K562 (cell line): ENCODE data around the gene APPL2.

Source experiments
- ARID3B ChIP-seq: fragments of 250-450 bp; sonication (Bioruptor Pico); IDR thresholded peaks from 2 replicates; pipeline ENCODE4 v1.4.0; 2020; ENCODE audit warnings: borderline replicate concordance
- SMAD1 ChIP-seq: fragments of 150-350 bp; IDR thresholded peaks from 2 replicates; pipeline ENCODE4 v1.6.1; 2014; ENCODE audit warnings: low read length, low read depth; ENCODE audit not compliant: partially characterized antibody
- ZNF184 ChIP-seq: sonication (generic); formaldehyde crosslinking; IDR thresholded peaks from 2 replicates; pipeline ENCODE4 v1.5.0; 2020; ENCODE audit warnings: missing genetic modification reagents

GRCh38 chr12:105220929-105221290 is 15.1 kb downstream of the APPL2 start:
- TF ChIP-seq ZNF184: no peak
- TF ChIP-seq ARID3B: no peak
- no peak for TF ChIP-seq SMAD1
